A673 (cell line): Measurements from ENCODE around the gene IL20RA.

Source experiments
- CTCF ChIP-seq: fragments of 300-800, 200-600 bp; sonication (generic); conservative IDR thresholded peaks from 2 replicates; pipeline ENCODE4 v1.5.1; 2017; ENCODE audit warnings: low read depth, mild to moderate bottlenecking, antibody characterized with exemption, low read length, moderate library complexity, mixed read lengths
- EZH2 ChIP-seq: fragments of 200-600 bp; sonication (generic); IDR thresholded peaks from 2 replicates; pipeline ENCODE4 v1.6.1; 2017; ENCODE audit warnings: borderline replicate concordance, low read depth, mild to moderate bottlenecking, mixed read lengths, antibody characterized with exemption, low read length; ENCODE audit not compliant: poor library complexity, severe bottlenecking

GRCh38 chr6:136955123-136955522 lies 89.6 kb downstream of the IL20RA start:
- TF ChIP-seq CTCF: no peak
- no peak for TF ChIP-seq EZH2
